Esophagus squamous epithelium (tissue), 5 donors: ENCODE data around the gene SLC18A3. TPM values are rescaled to one million over a fixed set of nuclear protein-coding genes. Genes with fewer than 3 reads are reported as not detected.

ENCODE experiments used
- DNase-seq: peaks from one replicate; lab custom pipeline; 2025; lab: John Stamatoyannopoulos, UW
- H3K27ac ChIP-seq, 4 donors: fragments of 200-600 bp; sonication (generic); one replicate each; pipeline ENCODE4 v1.5.1; 2016 to 2019; ENCODE audit warnings: mild to moderate bottlenecking in 1 of 4
- H3K27me3 ChIP-seq, 4 donors: fragments of 200-600 bp; sonication (generic); 1 replicate in 3 of 4; 2 replicates in 1 of 4; pipeline versions ENCODE4 v1.5.1 to v1.6.0; 2017 to 2021; ENCODE audit warnings: antibody characterized with exemption in 1 of 4
- H3K36me3 ChIP-seq, 3 donors: fragments of 200-600 bp; sonication (generic); one replicate each; pipeline ENCODE4 v1.5.1; 2016 to 2019
- H3K4me1 ChIP-seq, 3 donors: fragments of 200-600 bp; sonication (generic); one replicate each; pipeline ENCODE4 v1.5.1; 2017 to 2019
- H3K4me3 ChIP-seq, 4 donors: fragments of 200-600 bp; sonication (generic); 1 replicate in 3 of 4; 2 replicates in 1 of 4; pipeline ENCODE4 v1.5.1; 2016 to 2019; ENCODE audit warnings: mild to moderate bottlenecking in 2 of 4, moderate library complexity in 1 of 4
- H3K9me3 ChIP-seq, 3 donors: fragments of 200-600 bp; sonication (generic); one replicate each; pipeline ENCODE4 v1.5.1; 2016 to 2019
- CTCF ChIP-seq, 6 experiments: fragments of 450-650 bp in 4 of 6; fragments of 200-600 bp in 2 of 6; sonication (generic) in 2 of 6; IDR thresholded peaks; one replicate each; pipeline ENCODE4 v1.5.1; 2016 to 2019; ENCODE audit warnings: antibody characterized with exemption in 6 of 6, mild to moderate bottlenecking in 4 of 6, moderate library complexity in 4 of 6
- POLR2A ChIP-seq, 4 donors: fragments of 450-650 bp; IDR thresholded peaks; one replicate each; pipeline ENCODE4 v1.6.1; 2017; ENCODE audit warnings: antibody characterized with exemption in 4 of 4, mild to moderate bottlenecking in 4 of 4, moderate library complexity in 3 of 4
- WGBS, 2 donors: methylation state at CpG; one replicate each; pipeline ENCODE4 v1.1.5; 2018; 5-methylcytosine and 5-hydroxymethylcytosine counted together
- intact Hi-C: fragments of 100-400 bp; cut with DNase I; formaldehyde crosslinking; loops from one replicate; pipeline ENCODE4 v1.15.0; 2022
- total RNA-seq, 4 donors: library from RNA; depleted of rRNA; stranded (reverse); fragments of >200 nt; gene quantifications; one replicate each; pipeline ENCODE4 v1.1.0, GENCODE V29; 2016
- donor health status: DM: yes; HTN: yes; CAD: no.

Gene SLC18A3
- total RNA-seq, 4 donors from 2014 or later: not detected

- Histone ChIP-seq H3K4me3 (no peak overlapping the region), H3K27ac (no peak overlapping the region), H3K9me3 (no peaks in the 10 kb centered on the region), H3K27me3 (peaks cover 0 to 76% (median 1%) of the 10 kb centered on the region in 4 donors), H3K4me1 (no peaks in the 10 kb centered on the region), H3K36me3 (no peaks in the 10 kb centered on the region)
- TF ChIP-seq POLR2A (IDR thresholded peaks at IDR 0.05): no peak
- no peak for TF ChIP-seq CTCF (IDR thresholded peaks at IDR 0.05)
- intact Hi-C loops: no loop called here
- DNase-seq: no peak
- WGBS, 2 donors: 37 to 51% methylated on average over 2 to 3 of the region's 10 CpGs
Observed at GRCh38 chr10:49619613-49620012, 9.5 kb downstream of the SLC18A3 start.

GRCh38 chr10:49620286-49620810 is 10.2 kb downstream of the SLC18A3 start:
- WGBS, 2 donors: 74 to 77% methylated on average over 3 to 4 of the region's 12 CpGs
- Histone ChIP-seq H3K9me3 (no peaks in the 10 kb centered on the region), H3K27ac (no peak overlapping the region), H3K4me3 (no peak overlapping the region), H3K4me1 (no peaks in the 10 kb centered on the region), H3K36me3 (no peaks in the 10 kb centered on the region), H3K27me3 (peaks cover 0 to 70% (median 1%) of the 10 kb centered on the region in 4 donors)
- intact Hi-C loops: no loop called here
- no peak for TF ChIP-seq POLR2A (IDR thresholded peaks at IDR 0.05)
- no peak for TF ChIP-seq CTCF (IDR thresholded peaks at IDR 0.05)
- no peak for DNase-seq

- 42 to 80% methylated on average over 2 to 3 of the region's 6 CpGs for WGBS, 2 donors
- no peak overlapping the region for H3K4me3 ChIP-seq
- intact Hi-C loops: no loop called here
- no peaks in the 10 kb centered on the region for H3K36me3 ChIP-seq
- H3K27me3 ChIP-seq: peaks cover 0 to 67% (median 0%) of the 10 kb centered on the region in 4 donors
- no peak overlapping the region for H3K27ac ChIP-seq
- no peak for DNase-seq
- no peaks in the 10 kb centered on the region for H3K4me1 ChIP-seq
- no peaks in the 10 kb centered on the region for H3K9me3 ChIP-seq
- TF ChIP-seq CTCF (IDR thresholded peaks at IDR 0.05) (no peak), POLR2A (IDR thresholded peaks at IDR 0.05) (no peak)
Observed at GRCh38 chr10:49620841-49621378, 10.8 kb downstream of the SLC18A3 start.

GRCh38 chr10:49621561-49621960 is 11.5 kb downstream of the SLC18A3 start:
- peaks cover 0 to 61% (median 0%) of the 10 kb centered on the region in 4 donors for H3K27me3 ChIP-seq
- DNase-seq: no peak
- no peaks in the 10 kb centered on the region for H3K9me3 ChIP-seq
- TF ChIP-seq POLR2A (IDR thresholded peaks at IDR 0.05) (no peak), CTCF (IDR thresholded peaks at IDR 0.05) (no peak)
- WGBS, 2 donors: 36 to 44% methylated on average over 3 to 4 of the region's 6 CpGs
- H3K27ac ChIP-seq: no peak overlapping the region
- intact Hi-C loops: no loop called here
- H3K4me1 ChIP-seq: no peaks in the 10 kb centered on the region
- no peak overlapping the region for H3K4me3 ChIP-seq
- H3K36me3 ChIP-seq: no peaks in the 10 kb centered on the region

- no peak for DNase-seq
- no peak overlapping the region for H3K4me3 ChIP-seq
Observed at GRCh38 chr10:49622426-49623425, 12.6 kb downstream of the SLC18A3 start.

More at GRCh38 chr10:49622426-49623425, 12.6 kb downstream of the SLC18A3 start:
- TF ChIP-seq CTCF (IDR thresholded peaks at IDR 0.05): no peak
- TF ChIP-seq POLR2A (IDR thresholded peaks at IDR 0.05): no peak
- Histone ChIP-seq H3K27me3 (peaks cover 0 to 49% (median 0%) of the 10 kb centered on the region in 4 donors), H3K27ac (no peak overlapping the region), H3K36me3 (no peaks in the 10 kb centered on the region), H3K4me1 (no peaks in the 10 kb centered on the region), H3K9me3 (no peaks in the 10 kb centered on the region)
- intact Hi-C loops: no loop called here
- 52 to 61% methylated on average over 8 to 10 of the region's 11 CpGs for WGBS, 2 donors
